Fibroblast of peridontal ligament (primary cell): ENCODE data around the gene CAMK1G.

Experiments used
- DNase-seq: peaks from one replicate; pipeline ENCODE4 v3.0.0-alpha.2; 2010; ENCODE audit errors: extremely low read depth

CAMK1G gene

GRCh38 chr1:209600541-209600940 lies 17.0 kb downstream of the CAMK1G start:
- no peak for DNase-seq

DNA sequence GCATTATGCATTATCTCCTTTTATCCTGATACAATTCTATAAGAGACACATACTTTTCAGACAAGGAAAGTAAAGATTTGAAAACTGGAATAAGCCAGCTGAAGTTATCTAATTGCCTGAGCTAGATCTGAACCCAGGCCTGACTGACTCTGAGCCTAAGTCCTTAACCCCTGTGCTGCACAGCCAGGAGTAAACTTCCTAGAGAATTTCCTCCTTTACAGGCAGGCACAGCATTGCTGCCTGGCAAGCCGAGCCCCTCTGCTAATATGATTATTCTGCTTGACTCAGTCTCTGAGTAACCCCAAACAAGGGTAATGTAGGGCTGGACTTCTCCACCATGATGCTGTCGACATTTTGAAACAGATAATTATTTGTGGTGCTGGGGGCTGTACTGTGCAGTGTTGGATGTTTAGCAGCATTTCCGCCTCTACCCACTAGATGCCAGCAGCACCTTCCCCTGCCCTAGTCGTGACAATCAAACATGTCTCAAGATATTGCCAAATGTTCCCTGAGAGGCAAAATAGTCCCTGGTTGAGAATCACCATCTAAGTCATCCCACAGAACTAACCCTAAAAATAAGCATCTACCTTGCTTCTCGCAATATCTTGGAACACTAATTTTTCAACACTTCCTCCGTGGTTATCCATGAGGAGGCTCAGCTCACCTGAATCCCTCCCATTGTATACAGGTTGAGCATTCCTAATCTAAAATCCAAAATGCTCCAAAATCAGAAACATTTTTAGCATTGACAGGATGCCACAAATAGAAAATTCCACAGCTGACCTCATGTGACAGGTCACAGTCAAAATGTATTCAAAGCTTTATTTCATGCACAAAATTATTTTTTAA lies 18.5 kb downstream of the CAMK1G start:
- DNase-seq: peak; percentile 62

DNA sequence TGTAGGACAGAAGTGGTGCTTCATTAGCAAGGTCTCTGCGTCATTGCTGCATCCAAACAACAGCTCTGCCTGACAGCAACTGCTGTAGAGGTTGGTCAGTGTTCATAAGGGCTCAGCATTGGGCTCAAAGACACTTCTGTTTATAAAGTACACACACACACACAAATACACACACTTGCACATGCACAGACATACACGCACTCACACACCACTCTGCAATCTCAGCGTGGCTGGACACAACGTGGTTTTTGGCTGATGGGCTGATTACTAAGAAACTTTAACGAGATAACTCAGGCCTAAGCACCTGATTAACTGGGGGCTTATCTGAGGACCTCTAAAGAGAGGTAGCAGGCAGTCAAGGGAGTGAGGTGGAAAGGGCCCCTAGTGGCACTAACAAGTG lies 20.4 kb downstream of the CAMK1G start:
- DNase-seq: no peak

DNA sequence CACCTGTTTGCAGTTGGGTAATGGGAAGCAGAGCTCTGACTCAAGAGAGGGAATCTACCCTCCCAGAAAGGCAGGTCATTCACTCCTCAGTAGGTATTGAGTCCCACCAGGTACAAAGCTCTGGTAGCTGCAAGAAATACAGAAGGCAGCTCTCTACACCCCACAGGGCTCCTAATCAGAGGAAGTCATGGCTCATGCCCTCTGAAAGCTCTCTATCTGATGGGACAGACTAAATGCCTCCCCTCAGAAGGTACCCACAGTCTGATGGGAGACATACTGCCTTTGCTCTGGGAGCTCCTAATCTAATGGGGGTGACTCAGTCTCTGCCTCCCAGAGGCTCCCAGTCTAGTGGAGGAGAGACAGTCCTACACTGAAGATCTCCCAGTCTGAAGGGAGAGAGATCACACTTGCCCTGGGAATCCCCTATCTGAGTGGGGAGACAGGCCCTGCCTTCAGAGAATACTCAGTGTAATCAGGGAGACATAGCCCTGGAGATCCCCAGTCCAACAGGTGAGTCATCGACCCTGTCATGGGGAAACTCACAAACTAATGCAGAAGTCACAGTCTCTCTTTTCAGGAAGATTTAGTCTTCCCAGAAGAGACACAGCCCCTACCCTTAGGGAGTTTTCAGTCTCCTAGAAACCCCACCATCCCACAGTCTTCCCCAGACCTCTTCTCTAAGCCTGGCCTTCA lies 23.7 kb downstream of the CAMK1G start:
- no peak for DNase-seq

DNA sequence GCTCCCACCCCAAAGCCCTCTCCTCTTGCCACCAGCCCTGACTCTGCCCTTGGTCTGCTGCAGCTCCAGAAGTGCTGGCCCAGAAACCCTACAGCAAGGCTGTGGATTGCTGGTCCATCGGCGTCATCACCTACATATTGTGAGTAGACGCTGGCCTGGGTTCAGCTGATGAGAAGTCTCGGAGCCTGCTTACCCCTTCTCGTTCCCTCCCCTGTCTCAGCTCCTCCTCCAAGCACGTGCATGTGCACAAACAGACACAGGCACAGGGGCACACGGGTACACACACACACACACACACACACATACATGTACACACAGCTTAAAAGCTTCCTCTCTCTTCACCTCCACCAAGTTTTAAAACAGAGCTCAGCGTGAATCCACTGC lies 24.3 kb downstream of the CAMK1G start:
- no peak for DNase-seq

DNA sequence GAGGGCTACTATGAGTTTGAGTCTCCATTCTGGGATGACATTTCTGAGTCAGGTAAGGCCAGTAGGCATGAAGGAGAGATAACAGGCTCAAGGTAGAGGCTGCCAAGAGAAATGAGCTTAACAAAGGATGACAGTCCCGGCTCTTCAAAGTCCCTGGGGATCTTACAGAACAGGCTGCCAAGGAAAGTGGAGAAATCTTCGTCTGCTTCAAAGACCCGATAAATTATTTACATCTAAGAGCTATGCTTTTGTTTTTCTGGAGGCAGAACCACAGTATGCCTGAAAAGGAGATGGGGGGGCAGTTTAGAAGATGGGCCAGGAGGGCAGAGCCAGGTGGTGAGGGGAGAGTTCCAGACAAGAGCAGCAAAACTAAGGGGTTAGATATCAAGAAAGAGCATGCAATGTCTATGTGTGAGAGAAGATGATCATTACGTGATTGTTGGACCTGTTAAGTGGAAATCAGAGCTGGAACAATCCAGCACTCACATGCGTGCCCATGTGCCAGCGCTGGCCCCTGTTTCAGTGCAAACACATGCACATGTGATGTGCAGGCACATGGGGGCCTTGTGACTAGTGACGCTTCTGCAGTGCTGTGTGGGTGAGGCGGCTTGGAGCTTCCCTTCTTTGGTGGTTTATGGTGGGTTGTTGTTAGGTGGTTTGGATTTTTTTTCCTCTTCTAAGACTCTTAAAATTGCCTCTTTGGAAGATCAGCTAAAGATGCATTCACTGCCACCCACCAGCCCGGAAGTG lies 25.7 kb downstream of the CAMK1G start:
- DNase-seq: no peak

GRCh38 chr1:209609791-209610630 lies 26.5 kb downstream of the CAMK1G start:
- DNase-seq: no peak

GRCh38 chr1:209610631-209610905 lies 27.1 kb downstream of the CAMK1G start:
- DNase-seq: no peak

DNA sequence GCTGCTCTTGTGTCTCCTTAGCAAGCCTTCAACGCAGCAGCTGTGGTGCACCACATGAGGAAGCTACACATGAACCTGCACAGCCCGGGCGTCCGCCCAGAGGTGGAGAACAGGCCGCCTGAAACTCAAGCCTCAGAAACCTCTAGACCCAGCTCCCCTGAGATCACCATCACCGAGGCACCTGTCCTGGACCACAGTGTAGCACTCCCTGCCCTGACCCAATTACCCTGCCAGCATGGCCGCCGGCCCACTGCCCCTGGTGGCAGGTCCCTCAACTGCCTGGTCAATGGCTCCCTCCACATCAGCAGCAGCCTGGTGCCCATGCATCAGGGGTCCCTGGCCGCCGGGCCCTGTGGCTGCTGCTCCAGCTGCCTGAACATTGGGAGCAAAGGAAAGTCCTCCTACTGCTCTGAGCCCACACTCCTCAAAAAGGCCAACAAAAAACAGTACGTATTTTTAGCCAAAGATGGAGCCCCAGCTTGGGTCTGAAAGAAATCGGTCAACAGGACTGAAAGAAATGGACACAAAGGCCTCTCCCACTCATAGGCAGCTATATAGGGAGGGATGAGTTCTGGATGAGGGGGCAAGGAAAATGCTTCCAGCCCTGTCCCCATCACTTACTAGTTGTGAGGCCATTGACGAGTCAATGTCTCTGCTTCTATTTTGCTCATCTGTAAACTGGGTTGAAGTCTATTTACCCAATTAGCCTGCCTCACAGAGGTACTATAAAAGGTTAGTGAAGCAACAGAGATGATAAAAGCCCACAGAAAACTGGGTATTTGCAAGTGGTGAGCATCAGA lies 28.5 kb downstream of the CAMK1G start:
- no peak for DNase-seq

DNA sequence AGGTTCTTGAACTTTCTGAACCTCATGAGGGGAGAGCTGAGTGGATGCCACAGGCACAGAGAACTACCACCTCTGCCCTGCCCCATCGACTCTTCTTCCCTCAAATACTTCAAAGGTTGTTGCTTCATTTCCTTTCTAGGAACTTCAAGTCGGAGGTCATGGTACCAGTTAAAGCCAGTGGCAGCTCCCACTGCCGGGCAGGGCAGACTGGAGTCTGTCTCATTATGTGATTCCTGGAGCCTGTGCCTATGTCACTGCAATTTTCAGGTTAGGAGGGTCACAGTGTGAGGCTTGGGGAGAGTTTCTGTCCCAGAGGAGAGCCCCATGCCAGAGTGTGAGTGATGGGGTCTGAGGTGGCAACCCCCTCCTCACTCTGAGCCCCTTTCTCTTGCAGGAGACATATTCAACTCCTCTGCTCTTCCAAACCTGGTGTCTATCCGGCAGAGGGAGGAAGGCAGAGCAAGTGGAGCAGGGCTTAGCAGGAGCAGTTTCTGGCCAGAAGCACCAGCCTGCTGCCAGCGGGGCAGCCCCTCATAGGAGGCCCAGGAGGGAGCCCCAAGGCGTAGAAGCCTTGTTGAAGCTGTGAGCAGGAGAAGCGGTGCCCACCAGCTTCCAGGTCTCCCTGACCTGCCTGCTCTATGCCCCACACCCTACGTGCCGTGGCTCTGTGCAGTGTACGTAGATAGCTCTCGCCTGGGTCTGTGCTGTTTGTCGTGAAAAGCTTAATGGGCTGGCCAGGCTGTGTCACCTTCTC lies 29.3 kb downstream of the CAMK1G start:
- DNase-seq: no peak

DNA sequence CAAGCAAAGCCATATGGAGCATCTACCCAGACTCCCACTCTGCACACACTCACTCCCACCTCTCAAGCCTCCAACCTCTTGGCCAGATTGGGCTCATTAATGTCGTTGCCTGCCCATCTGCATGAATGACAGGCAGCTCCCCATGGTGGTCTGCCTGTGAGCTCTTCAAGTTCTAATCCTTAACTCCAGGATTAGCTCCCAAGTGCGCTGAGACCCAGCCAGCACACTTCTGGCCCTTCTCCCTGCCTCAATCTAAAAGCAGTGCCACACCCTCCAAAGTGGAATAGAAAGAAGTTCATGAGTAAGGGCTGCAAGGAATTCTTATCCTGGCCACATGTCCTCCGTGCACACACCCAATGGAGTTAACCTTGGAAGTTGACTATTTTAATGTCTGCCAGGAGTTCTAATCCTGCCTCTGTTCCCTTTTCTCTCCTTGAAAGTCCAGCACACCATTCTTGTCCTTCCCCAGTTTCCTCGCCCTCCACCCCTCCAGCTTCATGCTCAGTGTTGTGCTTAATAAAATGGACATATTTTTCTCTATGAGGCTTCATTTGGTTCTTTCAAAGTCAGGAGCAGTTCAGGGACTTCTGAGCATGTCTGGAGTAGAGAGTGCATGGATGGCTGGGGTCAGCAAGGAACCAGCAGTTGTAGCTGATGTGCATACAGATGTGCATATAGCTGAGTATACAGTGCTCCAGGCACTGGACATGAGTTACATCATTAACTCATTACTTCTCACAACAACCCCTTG lies 30.1 kb downstream of the CAMK1G start:
- no peak for DNase-seq

DNA sequence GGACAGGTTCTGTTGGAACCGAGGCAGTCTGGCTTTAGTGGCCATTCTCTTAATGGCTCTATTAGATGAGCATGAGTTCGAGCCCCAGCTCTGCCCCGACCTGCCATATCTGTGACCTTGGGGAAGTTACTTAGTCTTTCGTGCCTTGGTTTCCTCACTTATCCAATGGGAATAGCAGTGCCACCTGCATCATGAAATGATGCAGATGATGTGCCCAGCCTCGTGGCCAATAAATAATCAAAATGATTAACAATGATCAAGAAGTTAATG lies 30.6 kb downstream of the CAMK1G start:
- no peak for DNase-seq

GRCh38 chr1:209614906-209615305 lies 31.4 kb downstream of the CAMK1G start:
- no peak for DNase-seq

DNA sequence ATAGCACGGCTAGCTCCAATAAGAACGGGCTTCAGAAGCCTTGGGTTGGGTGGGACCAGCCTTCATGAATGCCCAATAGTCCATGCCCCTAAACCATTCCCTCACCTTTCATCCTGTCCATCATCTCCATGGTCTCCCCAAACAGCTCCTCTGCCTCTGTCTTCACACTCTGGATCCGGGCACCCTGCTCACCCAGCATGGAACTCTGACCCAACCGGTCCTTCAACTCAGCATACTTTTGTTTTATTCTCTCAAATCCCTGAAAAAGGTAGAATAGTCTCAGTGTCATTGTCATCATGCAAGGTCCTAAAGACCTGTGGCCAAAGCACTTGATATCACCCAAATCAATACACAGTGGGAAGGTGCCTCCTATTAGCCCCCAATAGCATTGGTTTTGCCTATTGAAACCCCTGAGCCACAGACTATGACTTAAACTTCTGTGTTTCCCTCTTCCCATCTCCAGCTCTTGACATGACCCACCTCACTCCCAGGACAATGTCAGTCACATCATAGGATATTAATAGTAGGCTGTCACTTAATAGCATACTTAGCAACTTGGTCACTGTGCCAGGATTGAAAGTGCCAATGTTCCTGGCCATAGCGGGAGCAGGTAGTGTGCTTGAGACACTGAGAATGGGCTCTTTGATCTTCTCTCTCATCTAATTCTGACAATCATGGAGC lies 33.0 kb downstream of the CAMK1G start:
- DNase-seq: no peak

GRCh38 chr1:209617047-209617673 lies 33.6 kb downstream of the CAMK1G start:
- no peak for DNase-seq

- DNase-seq: no peak
These were observed 34.2 kb downstream of the CAMK1G start for GRCh38 chr1:209617755-209618154.

DNA sequence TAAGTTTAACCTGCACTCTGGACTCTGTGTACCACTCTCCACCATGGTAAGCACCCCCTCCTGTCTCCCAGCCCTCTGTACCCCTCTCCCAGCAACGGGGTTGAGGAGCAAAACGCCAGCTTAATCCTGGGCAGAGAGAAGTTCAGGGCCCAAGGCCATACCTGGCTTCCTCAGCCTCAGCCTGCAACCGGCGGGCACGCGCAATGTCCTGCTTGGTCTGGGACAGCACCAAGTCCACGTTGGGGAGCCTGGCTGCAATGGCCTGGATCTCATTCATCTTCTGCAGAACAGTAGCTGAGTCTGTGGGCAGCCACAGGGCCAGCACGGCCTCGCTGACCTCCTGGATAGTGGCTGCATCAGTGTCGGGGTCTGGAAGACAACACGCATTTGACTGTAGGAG lies 34.8 kb downstream of the CAMK1G start:
- no peak for DNase-seq

- DNase-seq: no peak
These were observed 35.4 kb downstream of the CAMK1G start for GRCh38 chr1:209618756-209619420.
